GM12878 (cell line): ENCODE data around the gene C3orf22.

Experiments used
- ATF3 ChIP-seq: IDR thresholded peaks from 2 replicates; pipeline ENCODE4 v1.6.1; 2011; ENCODE audit warnings: low read depth, mild to moderate bottlenecking, low read length, moderate library complexity, borderline replicate concordance; ENCODE audit errors: extremely low read depth
- CBFB ChIP-seq: IDR thresholded peaks from 2 replicates; pipeline ENCODE4 v1.6.1; 2016; ENCODE audit warnings: antibody characterized with exemption, low read depth
- CTCF ChIP-seq, 3 experiments: IDR thresholded peaks in 2 of 3; conservative IDR thresholded peaks in 1 of 3; 2 replicates each; pipeline ENCODE4 v1.5.1; 2011; ENCODE audit warnings: low read depth in 3 of 3, low read length in 3 of 3, mild to moderate bottlenecking in 3 of 3, control low read depth in 2 of 3, moderate library complexity in 2 of 3, inconsistent platforms in 1 of 3, mixed read lengths in 1 of 3; ENCODE audit not compliant: control insufficient read depth in 2 of 3, insufficient read depth in 1 of 3; ENCODE audit errors: extremely low read depth in 1 of 3
- FOS ChIP-seq: IDR thresholded peaks from 3 replicates; pipeline ENCODE4 v1.6.1; 2011; ENCODE audit warnings: borderline replicate concordance; ENCODE audit not compliant: insufficient read length; ENCODE audit errors: extremely low read depth
- FOXM1 ChIP-seq: IDR thresholded peaks from 2 replicates; pipeline ENCODE4 v1.6.1; 2012; ENCODE audit warnings: low read depth, mild to moderate bottlenecking, inconsistent platforms, low read length, moderate library complexity
- GABPA ChIP-seq: IDR thresholded peaks from 2 replicates; pipeline ENCODE4 v1.6.1; 2014; ENCODE audit warnings: antibody characterized with exemption, low read depth, mild to moderate bottlenecking, inconsistent platforms
- HDAC2 ChIP-seq: fragments of 200-600 bp; sonication (generic); IDR thresholded peaks from 2 replicates; pipeline ENCODE4 v1.6.1; 2017
- POLR2A ChIP-seq: IDR thresholded peaks from 2 replicates; pipeline ENCODE4 v1.6.1; 2011; ENCODE audit warnings: low read depth, mild to moderate bottlenecking, low read length
- POLR2AphosphoS5 ChIP-seq: IDR thresholded peaks from 2 replicates; pipeline ENCODE4 v1.6.1; 2011; ENCODE audit warnings: mild to moderate bottlenecking, low read length, inconsistent platforms
- TARDBP ChIP-seq: IDR thresholded peaks from 2 replicates; pipeline ENCODE4 v1.6.1; 2016; ENCODE audit warnings: borderline replicate concordance
- ZNF687 ChIP-seq: fragments of 450-650 bp; IDR thresholded peaks from 2 replicates; pipeline ENCODE4 v1.6.1; 2017; ENCODE audit warnings: mild to moderate bottlenecking, moderate library complexity

GRCh38 chr3:126552688-126553283 is 5.9 kb downstream of the C3orf22 start:
- TF ChIP-seq TARDBP = no peak
- TF ChIP-seq POLR2AphosphoS5 = no peak
- TF ChIP-seq FOS = no peak
- TF ChIP-seq HDAC2 = no peak
- TF ChIP-seq CBFB = no peak
- TF ChIP-seq CTCF (IDR thresholded peaks at IDR 0.05 in 2 of 3, conservative IDR thresholded peaks at IDR 0.05 in 1 of 3; ENCODE audit: control insufficient read depth in 2 of 3, extremely low read depth in 1 of 3, insufficient read depth in 1 of 3, low read depth in 3 of 3, low read length in 3 of 3) = no peak
- TF ChIP-seq POLR2A = no peak
- no peak for TF ChIP-seq ZNF687
- TF ChIP-seq GABPA = no peak
- TF ChIP-seq FOXM1 = no peak
- no peak for TF ChIP-seq ATF3
